LNCAP (cell line): ENCODE results near the gene SIRPB2.
A peak's percentile ranks its signal among the peaks of the same experiment; 100 is the strongest.

Experiments used
- TF ChIP-seq, protein P1 (sequence below): fragments of 450-650 bp; IDR thresholded peaks from 2 replicates; pipeline ENCODE4 v1.5.1; 2017; ENCODE audit warnings: mild to moderate bottlenecking

The SIRPB2 gene

DNA sequence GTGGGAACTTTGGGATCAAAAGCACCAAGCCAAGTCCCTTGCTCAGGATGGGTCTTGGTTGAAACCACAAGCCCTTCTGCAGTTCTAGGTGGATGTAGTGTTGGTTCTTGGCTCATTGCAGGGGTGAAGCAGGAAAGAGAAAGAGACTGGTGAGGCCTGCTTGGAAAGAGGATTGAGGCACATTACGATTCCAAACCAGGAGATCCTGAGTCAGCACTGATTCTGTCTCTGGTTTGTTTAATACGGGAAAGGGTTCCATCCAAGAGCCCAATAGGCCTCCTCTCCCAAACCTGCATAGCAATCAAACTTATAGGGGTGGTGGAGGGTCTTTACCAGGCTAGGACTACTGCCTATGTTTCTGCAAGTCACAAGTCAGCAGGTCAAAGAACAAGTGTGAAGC lies 48.9 kb downstream of the SIRPB2 start:
- TF ChIP-seq, protein P1, sequence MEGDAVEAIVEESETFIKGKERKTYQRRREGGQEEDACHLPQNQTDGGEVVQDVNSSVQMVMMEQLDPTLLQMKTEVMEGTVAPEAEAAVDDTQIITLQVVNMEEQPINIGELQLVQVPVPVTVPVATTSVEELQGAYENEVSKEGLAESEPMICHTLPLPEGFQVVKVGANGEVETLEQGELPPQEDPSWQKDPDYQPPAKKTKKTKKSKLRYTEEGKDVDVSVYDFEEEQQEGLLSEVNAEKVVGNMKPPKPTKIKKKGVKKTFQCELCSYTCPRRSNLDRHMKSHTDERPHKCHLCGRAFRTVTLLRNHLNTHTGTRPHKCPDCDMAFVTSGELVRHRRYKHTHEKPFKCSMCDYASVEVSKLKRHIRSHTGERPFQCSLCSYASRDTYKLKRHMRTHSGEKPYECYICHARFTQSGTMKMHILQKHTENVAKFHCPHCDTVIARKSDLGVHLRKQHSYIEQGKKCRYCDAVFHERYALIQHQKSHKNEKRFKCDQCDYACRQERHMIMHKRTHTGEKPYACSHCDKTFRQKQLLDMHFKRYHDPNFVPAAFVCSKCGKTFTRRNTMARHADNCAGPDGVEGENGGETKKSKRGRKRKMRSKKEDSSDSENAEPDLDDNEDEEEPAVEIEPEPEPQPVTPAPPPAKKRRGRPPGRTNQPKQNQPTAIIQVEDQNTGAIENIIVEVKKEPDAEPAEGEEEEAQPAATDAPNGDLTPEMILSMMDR = no peak

DNA sequence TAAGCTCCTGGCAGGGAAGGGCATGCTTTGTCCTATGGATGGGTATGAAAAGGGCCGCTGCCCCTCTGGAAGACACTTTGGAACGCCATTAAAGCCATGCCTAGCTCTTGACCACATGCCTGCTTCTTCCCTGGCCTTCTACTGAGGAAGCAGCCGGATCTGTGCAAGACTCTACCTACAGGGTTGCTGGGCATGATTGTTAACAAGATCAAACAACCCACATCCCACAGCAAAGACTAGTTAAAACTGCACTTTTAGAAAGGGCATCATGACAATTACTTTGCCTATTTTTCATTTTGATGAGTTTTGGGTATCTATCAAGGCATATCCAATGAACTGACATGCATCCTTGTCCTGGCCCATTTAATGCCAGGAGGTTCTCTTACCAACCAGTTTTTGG lies 50.1 kb downstream of the SIRPB2 start:
- TF ChIP-seq, protein P1 = no peak

DNA sequence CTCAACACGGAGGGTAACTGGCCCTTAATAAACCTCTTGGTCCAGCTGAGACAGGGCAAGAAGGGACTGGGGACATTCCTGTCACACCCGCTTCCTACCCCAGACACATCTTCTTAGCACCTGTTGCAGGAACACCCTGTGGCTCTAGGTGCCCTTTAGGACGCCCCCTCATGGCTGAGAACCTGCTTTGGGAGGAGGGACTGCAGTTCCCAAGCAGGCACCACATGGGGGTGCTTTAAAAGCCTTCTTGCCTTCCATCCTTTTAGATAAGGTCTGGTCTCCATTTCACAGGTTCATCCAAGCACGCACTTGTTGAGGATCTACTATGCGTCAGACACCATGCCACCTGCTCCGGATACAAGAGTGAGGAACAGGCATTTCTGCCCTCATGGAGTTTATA lies 51.2 kb downstream of the SIRPB2 start:
- TF ChIP-seq, protein P1 = peak; percentile 33; the same call in 1 of the 2 replicates

DNA sequence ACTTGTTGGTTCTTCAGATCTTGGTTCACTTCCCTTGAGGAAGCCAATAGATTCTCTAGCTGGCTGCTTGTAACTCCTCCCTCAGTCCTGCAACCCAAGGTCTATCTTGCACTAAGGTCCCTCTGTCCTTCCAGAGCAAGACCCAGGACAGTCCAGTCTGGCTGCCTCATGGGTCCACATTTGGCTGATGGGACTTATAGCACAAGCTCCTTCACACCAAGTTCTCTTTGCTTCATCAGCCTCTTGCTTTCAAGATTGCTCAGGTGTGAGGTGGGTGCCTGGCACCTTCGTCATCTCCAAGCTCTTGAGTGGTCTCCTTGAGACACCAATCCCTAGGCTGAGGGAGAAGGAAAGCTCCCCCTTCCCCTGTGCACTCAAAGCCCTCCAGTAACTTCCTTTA lies 52.9 kb downstream of the SIRPB2 start:
- TF ChIP-seq, protein P1 = no peak

DNA sequence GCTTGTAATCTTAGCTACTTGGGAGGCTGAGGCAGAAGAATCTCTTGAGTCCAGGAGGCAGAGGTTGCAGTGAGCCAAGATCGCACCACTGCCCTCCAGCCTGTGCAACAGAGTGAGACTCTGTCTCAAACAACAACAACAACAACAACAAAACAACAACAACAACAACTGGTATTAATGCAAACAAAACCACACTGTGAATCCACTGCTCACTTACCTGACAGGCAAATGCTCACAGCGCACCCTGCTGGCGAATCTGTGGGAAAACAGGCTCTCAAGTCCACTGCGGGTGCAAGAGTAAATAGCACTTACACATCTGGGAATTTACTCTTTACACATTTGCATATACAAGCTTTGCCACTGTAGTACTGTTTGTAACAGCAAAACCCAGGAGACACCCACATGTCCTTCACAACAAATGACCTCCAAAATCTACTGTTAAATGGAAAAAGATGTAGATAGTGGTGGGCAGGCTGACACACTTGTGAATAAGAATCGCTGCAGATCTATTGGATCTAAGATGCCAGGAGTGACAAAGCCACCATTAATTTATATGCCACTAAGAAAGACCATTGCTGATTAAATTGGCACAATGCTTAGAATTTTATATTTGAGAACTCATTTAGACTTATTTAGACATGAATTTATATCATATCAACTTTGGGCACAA lies 53.9 kb downstream of the SIRPB2 start:
- TF ChIP-seq, protein P1 = peak; percentile 93

DNA sequence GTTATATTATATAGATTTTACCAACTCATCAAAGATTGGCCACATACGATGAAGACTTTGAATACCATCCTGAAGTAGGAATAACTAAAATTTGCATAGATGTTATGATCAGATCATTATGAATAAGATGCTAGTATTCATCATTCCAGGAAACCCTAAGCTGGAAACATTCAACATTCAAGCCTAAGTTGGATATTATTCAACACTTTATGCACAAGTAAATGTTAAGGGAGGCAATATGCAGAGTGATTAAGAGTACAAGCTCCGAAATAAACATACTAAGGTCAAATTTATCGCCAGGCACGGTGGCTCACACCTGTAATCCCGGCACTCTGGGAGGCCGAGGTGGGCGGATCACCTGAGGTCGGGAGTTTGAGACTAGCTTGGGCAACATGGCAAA lies 55.0 kb downstream of the SIRPB2 start:
- TF ChIP-seq, protein P1 = no peak

DNA sequence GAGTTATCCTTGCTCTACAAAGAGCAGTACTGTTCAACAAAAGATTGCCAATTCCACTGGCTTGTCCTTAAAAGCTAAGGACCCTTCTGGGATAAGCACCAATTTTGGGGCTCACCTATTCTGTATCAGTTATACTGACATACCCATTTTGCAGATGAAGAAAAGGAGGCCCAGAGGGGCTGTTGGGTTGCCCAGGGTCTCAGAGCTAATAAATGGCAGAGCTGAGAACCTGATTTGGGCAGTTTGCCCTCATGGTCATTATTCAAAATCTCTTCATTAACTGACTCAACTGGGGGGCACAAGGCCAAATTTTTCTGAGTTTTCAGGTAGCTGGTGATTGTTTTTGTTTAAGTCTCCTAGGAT lies 55.9 kb downstream of the SIRPB2 start:
- TF ChIP-seq, protein P1 = no peak
